Measurements from ENCODE around the gene PATJ. TPM values are rescaled to one million over a fixed set of nuclear protein-coding genes. Genes with fewer than 3 reads are reported as not detected.
"Not testable (repeated sequence)": the region's sequence is repeated elsewhere in the genome, so short reads cannot be mapped to it uniquely, and the experiment has no call there.

PATJ gene
- total and polyA plus RNA-seq, 8 donors = 9.1 to 195 (median 68.0) TPM

GRCh38 chr1:62181532-62181931 is 439.3 kb downstream of the PATJ start:
- intact Hi-C loops (cut with DNase I; ENCODE audit: low total_unique reads) = no loop called here
- Histone ChIP-seq H3K4me3 (no peak overlapping the region), H3K4me1 (peaks cover 0 to 10% (median 4%) of the 10 kb centered on the region in 4 donors), H3K36me3 (no peaks in the 10 kb centered on the region), H3K27me3 (no peaks in the 10 kb centered on the region), H3K27ac (no peak overlapping the region), H3K9me3 (no peaks in the 10 kb centered on the region)
- WGBS, 5 donors = 70 to 86% (median 76%) methylated on average over 7 of the region's 7 CpGs
- DNase-seq = no peak
- no peak for TF ChIP-seq POLR2AphosphoS5 (IDR thresholded peaks at IDR 0.05)
- TF ChIP-seq POLR2A (IDR thresholded peaks at IDR 0.05) = no peak

GRCh38 chr1:62182157-62182556 is 439.9 kb downstream of the PATJ start:
- H3K27me3 ChIP-seq; H3K27ac ChIP-seq; H3K9me3 ChIP-seq; intact Hi-C loops (cut with DNase I; ENCODE audit: low total_unique reads); DNase-seq; H3K36me3 ChIP-seq; H3K4me3 ChIP-seq: not testable (repeated sequence)
- WGBS, 5 donors = 35 to 63% (median 43%) methylated on average over 8 of the region's 8 CpGs
- H3K4me1 ChIP-seq = peaks cover 0 to 10% (median 4%) of the 10 kb centered on the region in 4 donors

- H3K27ac ChIP-seq; H3K27me3 ChIP-seq; H3K36me3 ChIP-seq; DNase-seq; H3K9me3 ChIP-seq; H3K4me3 ChIP-seq; intact Hi-C loops (cut with DNase I; ENCODE audit: low total_unique reads): not testable (repeated sequence)
- H3K4me1 ChIP-seq = peaks cover 0 to 10% (median 4%) of the 10 kb centered on the region in 4 donors
- 66 to 79% (median 70%) methylated on average over 11 of the region's 11 CpGs for WGBS, 5 donors
Observed at GRCh38 chr1:62183164-62184020, 441.1 kb downstream of the PATJ start.

GRCh38 chr1:62184336-62184735 is 442.1 kb downstream of the PATJ start:
- TF ChIP-seq POLR2A (IDR thresholded peaks at IDR 0.05) (no peak), POLR2AphosphoS5 (IDR thresholded peaks at IDR 0.05) (no peak), EP300 (IDR thresholded peaks at IDR 0.05) (no peak), CTCF (IDR thresholded peaks at IDR 0.05) (no peak)
- no peak for DNase-seq
- Histone ChIP-seq H3K4me3 (no peak overlapping the region), H3K4me1 (peaks cover 0 to 10% (median 4%) of the 10 kb centered on the region in 4 donors), H3K9me3 (no peaks in the 10 kb centered on the region), H3K36me3 (no peaks in the 10 kb centered on the region), H3K27me3 (no peaks in the 10 kb centered on the region), H3K27ac (no peak overlapping the region)
- WGBS, 5 donors = 87 to 96% (median 90%) methylated on average over 7 of the region's 7 CpGs
- intact Hi-C loops (cut with DNase I; ENCODE audit: low total_unique reads) = no loop called here

- H3K27me3 ChIP-seq; intact Hi-C loops (cut with DNase I; ENCODE audit: low total_unique reads); DNase-seq; H3K4me1 ChIP-seq; H3K9me3 ChIP-seq; H3K27ac ChIP-seq; H3K4me3 ChIP-seq; H3K36me3 ChIP-seq: not testable (repeated sequence)
- 92 to 96% (median 94%) methylated on average over 6 of the region's 6 CpGs for WGBS, 5 donors
Observed at GRCh38 chr1:62185233-62185632, 443.0 kb downstream of the PATJ start.

GRCh38 chr1:62185677-62186076 is 443.4 kb downstream of the PATJ start:
- no peak for TF ChIP-seq POLR2AphosphoS5 (IDR thresholded peaks at IDR 0.05)
- no peak for TF ChIP-seq EP300 (IDR thresholded peaks at IDR 0.05)
- no peak for TF ChIP-seq POLR2A (IDR thresholded peaks at IDR 0.05)
- no peak for TF ChIP-seq CTCF (IDR thresholded peaks at IDR 0.05)
- Histone ChIP-seq H3K4me1 (peaks cover 0 to under 1% (median under 1%) of the 10 kb centered on the region in 4 donors), H3K27ac (no peak overlapping the region), H3K36me3 (no peaks in the 10 kb centered on the region), H3K4me3 (no peak overlapping the region), H3K27me3 (no peaks in the 10 kb centered on the region), H3K9me3 (no peaks in the 10 kb centered on the region)
- 51 to 74% (median 67%) methylated on average over 3 of the region's 3 CpGs for WGBS, 5 donors
- no peak for DNase-seq
- intact Hi-C loops (cut with DNase I; ENCODE audit: low total_unique reads) = no loop called here

All from stomach (tissue), 9 donors.